Nephron (organoid): ENCODE measurements around the gene SPOCK2.

Experiments used
- H3K27ac Mint-ChIP-seq, 3 experiments: 2 replicates each; pipeline ENCODE4 v1.8.0; 2020; ENCODE audit warnings: mixed read lengths in 3 of 3, mild to moderate bottlenecking in 2 of 3, moderate library complexity in 1 of 3
- H3K27me3 Mint-ChIP-seq: 2 replicates; pipeline ENCODE4 v1.8.0; 2021; ENCODE audit warnings: low read depth, mild to moderate bottlenecking, moderate library complexity, mixed read lengths
- H3K36me3 Mint-ChIP-seq: 2 replicates; pipeline ENCODE4 v1.8.0; 2020; ENCODE audit warnings: low read depth, mixed read lengths
- H3K4me1 Mint-ChIP-seq: 2 replicates; pipeline ENCODE4 v1.8.0; 2020; ENCODE audit warnings: mixed read lengths
- H3K4me3 Mint-ChIP-seq, 3 experiments: 2 replicates each; pipeline ENCODE4 v1.8.0; 2020; ENCODE audit warnings: mild to moderate bottlenecking in 3 of 3, mixed read lengths in 3 of 3, moderate library complexity in 2 of 3
- H3K9me3 Mint-ChIP-seq: 2 replicates; pipeline ENCODE4 v1.8.0; 2020; ENCODE audit warnings: mixed read lengths
- CTCF ChIP-seq, 3 experiments: fragments of 200-600 bp; sonication (generic); IDR thresholded peaks; one replicate each; pipeline ENCODE4 v1.5.0; 2021; ENCODE audit warnings: antibody characterized with exemption in 3 of 3; ENCODE audit not compliant: unreplicated experiment in 3 of 3

The SPOCK2 gene

GRCh38 chr10:72124381-72124780 lies 36.0 kb upstream of the SPOCK2 start:
- peaks cover 33% of the 10 kb centered on the region for H3K36me3 Mint-ChIP-seq
- H3K4me1 Mint-ChIP-seq = peaks cover 36% of the 10 kb centered on the region
- H3K4me3 Mint-ChIP-seq = no peak overlapping the region
- peak overlapping the region; percentile 87 to 98 (median 93) for H3K27ac Mint-ChIP-seq
- H3K9me3 Mint-ChIP-seq = peaks cover 7% of the 10 kb centered on the region
- TF ChIP-seq CTCF (IDR thresholded peaks at IDR 0.05; ENCODE audit: unreplicated experiment in 3 of 3) = no peak
- H3K27me3 Mint-ChIP-seq = no peaks in the 10 kb centered on the region

GRCh38 chr10:72123616-72124015 lies 35.3 kb upstream of the SPOCK2 start:
- peaks cover 35% of the 10 kb centered on the region for H3K36me3 Mint-ChIP-seq
- no peak for TF ChIP-seq CTCF (IDR thresholded peaks at IDR 0.05; ENCODE audit: unreplicated experiment in 3 of 3)
- H3K4me1 Mint-ChIP-seq = peaks cover 36% of the 10 kb centered on the region
- peaks cover 7% of the 10 kb centered on the region for H3K9me3 Mint-ChIP-seq
- H3K27ac Mint-ChIP-seq = peak overlapping the region; percentile 87 to 98 (median 93)
- no peaks in the 10 kb centered on the region for H3K27me3 Mint-ChIP-seq
- H3K4me3 Mint-ChIP-seq = no peak overlapping the region

GRCh38 chr10:72122221-72122620 lies 33.9 kb upstream of the SPOCK2 start:
- no peaks in the 10 kb centered on the region for H3K27me3 Mint-ChIP-seq
- peak overlapping the region in 1 of 3 experiments; percentile 98 for H3K27ac Mint-ChIP-seq
- H3K36me3 Mint-ChIP-seq = peaks cover 41% of the 10 kb centered on the region
- H3K4me3 Mint-ChIP-seq = no peak overlapping the region
- peaks cover 10% of the 10 kb centered on the region for H3K9me3 Mint-ChIP-seq
- peaks cover 36% of the 10 kb centered on the region for H3K4me1 Mint-ChIP-seq
- no peak for TF ChIP-seq CTCF (IDR thresholded peaks at IDR 0.05; ENCODE audit: unreplicated experiment in 3 of 3)

- H3K9me3 Mint-ChIP-seq = peaks cover 11% of the 10 kb centered on the region
- H3K4me3 Mint-ChIP-seq = no peak overlapping the region
- H3K27ac Mint-ChIP-seq = peak overlapping the region in 1 of 3 experiments; percentile 32
Observed at GRCh38 chr10:72121389-72121788, 33.0 kb upstream of the SPOCK2 start.

GRCh38 chr10:72116372-72116771 lies 28.0 kb upstream of the SPOCK2 start:
- H3K4me3 Mint-ChIP-seq = no peak overlapping the region
- TF ChIP-seq CTCF (IDR thresholded peaks at IDR 0.05; ENCODE audit: unreplicated experiment in 3 of 3) = no peak
- H3K27ac Mint-ChIP-seq = peak overlapping the region in 1 of 3 experiments; percentile 86
- H3K27me3 Mint-ChIP-seq = no peaks in the 10 kb centered on the region
- H3K36me3 Mint-ChIP-seq = peaks cover 54% of the 10 kb centered on the region
- H3K9me3 Mint-ChIP-seq = peaks cover 10% of the 10 kb centered on the region
- peaks cover 9% of the 10 kb centered on the region for H3K4me1 Mint-ChIP-seq

More at GRCh38 chr10:72121389-72121788, 33.0 kb upstream of the SPOCK2 start:
- no peak for TF ChIP-seq CTCF (IDR thresholded peaks at IDR 0.05; ENCODE audit: unreplicated experiment in 3 of 3)
- H3K27me3 Mint-ChIP-seq = no peaks in the 10 kb centered on the region
- H3K36me3 Mint-ChIP-seq = peaks cover 46% of the 10 kb centered on the region
- H3K4me1 Mint-ChIP-seq = peaks cover 28% of the 10 kb centered on the region

- Mint-ChIP-seq H3K36me3 (peaks cover 43% of the 10 kb centered on the region), H3K4me1 (peaks cover 18% of the 10 kb centered on the region), H3K9me3 (peaks cover 8% of the 10 kb centered on the region), H3K27me3 (no peaks in the 10 kb centered on the region), H3K27ac (peak overlapping the region in 2 of 3 experiments; percentile 53 to 86), H3K4me3 (no peak overlapping the region)
- no peak for TF ChIP-seq CTCF (IDR thresholded peaks at IDR 0.05; ENCODE audit: unreplicated experiment in 3 of 3)
Observed at GRCh38 chr10:72114706-72115450, 26.5 kb upstream of the SPOCK2 start.
